Measurements from ENCODE around the gene KCTD18.

Gene KCTD18

GRCh38 chr2:200482194-200482593 is 27.7 kb downstream of the KCTD18 start:
- DNase-seq (ENCODE audit: low read depth in 1 of 2, low spot score in 1 of 2): no peak
- TF ChIP-seq REST (IDR thresholded peaks at IDR 0.05; ENCODE audit: insufficient replicate concordance, low read depth) (no peak), GABPA (IDR thresholded peaks at IDR 0.05; ENCODE audit: low read depth) (no peak), SPI1 (IDR thresholded peaks at IDR 0.05; ENCODE audit: borderline replicate concordance, low read depth) (no peak), POLR2AphosphoS5 (IDR thresholded peaks at IDR 0.05; ENCODE audit: low read depth) (no peak), CTCF (IDR thresholded peaks at IDR 0.05; ENCODE audit: insufficient read depth, low read length) (no peak)
- no peak overlapping the region for H3K27ac ChIP-seq (replicated peaks)
- H3K4me3 ChIP-seq (replicated peaks; ENCODE audit: insufficient read depth, low read length): no peak overlapping the region
- H3K27me3 ChIP-seq (ENCODE audit: insufficient read depth, poor library complexity, severe bottlenecking): no peaks in the 10 kb centered on the region

- DNase-seq (ENCODE audit: low read depth in 1 of 2, low spot score in 1 of 2): no peak
- TF ChIP-seq POLR2AphosphoS5 (IDR thresholded peaks at IDR 0.05; ENCODE audit: low read depth): no peak
- no peak for TF ChIP-seq GABPA (IDR thresholded peaks at IDR 0.05; ENCODE audit: low read depth)
- no peak for TF ChIP-seq REST (IDR thresholded peaks at IDR 0.05; ENCODE audit: insufficient replicate concordance, low read depth)
- TF ChIP-seq SPI1 (IDR thresholded peaks at IDR 0.05; ENCODE audit: borderline replicate concordance, low read depth): no peak
- no peak for TF ChIP-seq CTCF (IDR thresholded peaks at IDR 0.05; ENCODE audit: insufficient read depth, low read length)
- H3K4me3 ChIP-seq (replicated peaks; ENCODE audit: insufficient read depth, low read length): no peak overlapping the region
- H3K27ac ChIP-seq (replicated peaks): no peak overlapping the region
- H3K27me3 ChIP-seq (ENCODE audit: insufficient read depth, poor library complexity, severe bottlenecking): no peaks in the 10 kb centered on the region
Observed at GRCh38 chr2:200479692-200480265, 30.1 kb downstream of the KCTD18 start.

GRCh38 chr2:200477667-200478131 is 32.2 kb downstream of the KCTD18 start:
- H3K27me3 ChIP-seq (ENCODE audit: insufficient read depth, poor library complexity, severe bottlenecking): no peaks in the 10 kb centered on the region
- TF ChIP-seq GABPA (IDR thresholded peaks at IDR 0.05; ENCODE audit: low read depth) (no peak), SPI1 (IDR thresholded peaks at IDR 0.05; ENCODE audit: borderline replicate concordance, low read depth) (no peak), CTCF (IDR thresholded peaks at IDR 0.05; ENCODE audit: insufficient read depth, low read length) (no peak), POLR2AphosphoS5 (IDR thresholded peaks at IDR 0.05; ENCODE audit: low read depth) (no peak), REST (IDR thresholded peaks at IDR 0.05; ENCODE audit: insufficient replicate concordance, low read depth) (no peak)
- H3K4me3 ChIP-seq (replicated peaks; ENCODE audit: insufficient read depth, low read length): no peak overlapping the region
- H3K27ac ChIP-seq (replicated peaks): no peak overlapping the region
- DNase-seq (ENCODE audit: low read depth in 1 of 2, low spot score in 1 of 2): no peak

Data from HL-60 (cell line).